Activated naive CD8-positive, alpha-beta T cell (primary cell): ENCODE measurements around the gene RNPC3.

ENCODE experiments used
- H3K27ac Mint-ChIP-seq: one replicate; pipeline ENCODE4 v1.8.0; 2021; ENCODE audit warnings: mixed read lengths
- H3K27me3 Mint-ChIP-seq: one replicate; pipeline ENCODE4 v1.8.0; 2021; ENCODE audit warnings: mixed read lengths
- H3K36me3 Mint-ChIP-seq: one replicate; pipeline ENCODE4 v1.8.0; 2021; ENCODE audit warnings: mixed read lengths
- H3K4me1 Mint-ChIP-seq: one replicate; pipeline ENCODE4 v1.8.0; 2021; ENCODE audit warnings: low read depth, mixed read lengths
- H3K4me3 Mint-ChIP-seq: one replicate; pipeline ENCODE4 v1.8.0; 2021; ENCODE audit warnings: mild to moderate bottlenecking, mixed read lengths
- H3K9me3 Mint-ChIP-seq: one replicate; pipeline ENCODE4 v1.8.0; 2021; ENCODE audit warnings: low read depth, mixed read lengths

RNPC3 gene, protein sequence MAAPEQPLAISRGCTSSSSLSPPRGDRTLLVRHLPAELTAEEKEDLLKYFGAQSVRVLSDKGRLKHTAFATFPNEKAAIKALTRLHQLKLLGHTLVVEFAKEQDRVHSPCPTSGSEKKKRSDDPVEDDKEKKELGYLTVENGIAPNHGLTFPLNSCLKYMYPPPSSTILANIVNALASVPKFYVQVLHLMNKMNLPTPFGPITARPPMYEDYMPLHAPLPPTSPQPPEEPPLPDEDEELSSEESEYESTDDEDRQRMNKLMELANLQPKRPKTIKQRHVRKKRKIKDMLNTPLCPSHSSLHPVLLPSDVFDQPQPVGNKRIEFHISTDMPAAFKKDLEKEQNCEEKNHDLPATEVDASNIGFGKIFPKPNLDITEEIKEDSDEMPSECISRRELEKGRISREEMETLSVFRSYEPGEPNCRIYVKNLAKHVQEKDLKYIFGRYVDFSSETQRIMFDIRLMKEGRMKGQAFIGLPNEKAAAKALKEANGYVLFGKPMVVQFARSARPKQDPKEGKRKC

DNA sequence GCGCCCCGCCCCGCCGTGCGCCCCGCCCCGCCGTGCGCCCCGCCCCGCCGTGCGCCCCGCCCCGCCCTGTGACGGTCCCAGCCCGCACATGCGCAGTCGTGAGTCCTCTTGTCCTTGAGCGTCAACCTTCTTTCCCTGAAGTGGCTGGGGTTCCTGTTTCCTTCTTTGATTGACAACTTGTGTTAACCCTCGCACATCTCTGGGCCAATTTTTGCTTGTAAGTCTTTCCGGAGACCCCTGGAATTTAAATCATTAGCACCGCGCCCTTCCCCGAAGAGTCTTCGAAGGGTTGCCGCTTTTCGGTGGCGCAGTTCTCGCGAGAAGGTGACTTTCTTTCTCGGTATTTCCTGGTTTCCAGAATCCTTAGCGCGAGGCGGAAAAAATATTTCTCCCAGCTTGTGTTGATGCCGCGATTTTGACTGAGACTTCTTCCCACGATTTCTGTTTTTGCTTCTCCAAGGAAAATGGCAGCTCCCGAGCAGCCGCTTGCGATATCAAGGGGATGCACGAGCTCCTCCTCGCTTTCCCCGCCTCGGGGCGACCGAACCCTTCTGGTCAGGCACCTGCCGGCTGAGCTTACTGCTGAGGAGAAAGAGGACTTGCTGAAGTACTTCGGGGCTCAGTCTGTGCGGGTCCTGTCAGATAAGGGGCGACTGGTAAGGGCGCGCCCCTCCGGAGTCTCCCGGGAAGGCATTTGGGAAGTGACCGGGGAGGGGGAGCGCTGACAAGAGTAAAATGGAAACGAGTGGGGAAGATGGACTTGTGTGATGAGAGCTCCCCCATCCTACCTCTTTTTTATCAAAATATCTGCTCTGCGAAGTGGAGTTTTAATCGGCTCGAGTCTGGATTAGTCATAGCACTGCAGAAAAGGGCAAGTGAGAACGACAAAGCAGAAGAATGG is at the start of gene RNPC3:
TSS of gene RNPC3 (plus strand) at position 93 of the 901 bp plus-strand sequence. CDS start at position 465, 372 bp downstream.
- Mint-ChIP-seq H3K27me3 (no peaks in the 10 kb centered on the region), H3K27ac (peak within 1 kb of the TSS; percentile 99), H3K9me3 (no peaks in the 10 kb centered on the region), H3K4me1 (peaks cover 59% of the 10 kb centered on the region), H3K36me3 (peaks cover 23% of the 10 kb centered on the region), H3K4me3 (peak within 1 kb of the TSS; percentile 99)

GRCh38 chr1:103477101-103477500 is 48.4 kb upstream of the RNPC3 start:
- no peaks in the 10 kb centered on the region for H3K9me3 Mint-ChIP-seq
- peaks cover 5% of the 10 kb centered on the region for H3K27me3 Mint-ChIP-seq
- H3K27ac Mint-ChIP-seq: no peak overlapping the region
- H3K4me3 Mint-ChIP-seq: no peak overlapping the region
- no peaks in the 10 kb centered on the region for H3K36me3 Mint-ChIP-seq
- H3K4me1 Mint-ChIP-seq: no peaks in the 10 kb centered on the region

- Mint-ChIP-seq H3K4me3 (no peak overlapping the region), H3K36me3 (no peaks in the 10 kb centered on the region), H3K9me3 (peaks cover 3% of the 10 kb centered on the region), H3K4me1 (no peaks in the 10 kb centered on the region), H3K27me3 (peaks cover 8% of the 10 kb centered on the region), H3K27ac (no peak overlapping the region)
Measured at GRCh38 chr1:103489935-103490334, 35.6 kb upstream of the RNPC3 start.

GRCh38 chr1:103492003-103492625 is 33.4 kb upstream of the RNPC3 start:
- Mint-ChIP-seq H3K27me3 (peaks cover 12% of the 10 kb centered on the region), H3K27ac (no peak overlapping the region), H3K4me1 (no peaks in the 10 kb centered on the region), H3K36me3 (no peaks in the 10 kb centered on the region), H3K4me3 (no peak overlapping the region), H3K9me3 (peaks cover 3% of the 10 kb centered on the region)

GRCh38 chr1:103496014-103496635 is 29.4 kb upstream of the RNPC3 start:
- no peak overlapping the region for H3K27ac Mint-ChIP-seq
- no peaks in the 10 kb centered on the region for H3K36me3 Mint-ChIP-seq
- H3K27me3 Mint-ChIP-seq: peaks cover 9% of the 10 kb centered on the region
- no peak overlapping the region for H3K4me3 Mint-ChIP-seq
- H3K9me3 Mint-ChIP-seq: no peaks in the 10 kb centered on the region
- no peaks in the 10 kb centered on the region for H3K4me1 Mint-ChIP-seq

- H3K4me3 Mint-ChIP-seq: no peak overlapping the region
- H3K27ac Mint-ChIP-seq: no peak overlapping the region
- no peaks in the 10 kb centered on the region for H3K9me3 Mint-ChIP-seq
- no peaks in the 10 kb centered on the region for H3K4me1 Mint-ChIP-seq
- H3K36me3 Mint-ChIP-seq: no peaks in the 10 kb centered on the region
- H3K27me3 Mint-ChIP-seq: peaks cover 11% of the 10 kb centered on the region
Measured at GRCh38 chr1:103497404-103497803, 28.1 kb upstream of the RNPC3 start.

DNA sequence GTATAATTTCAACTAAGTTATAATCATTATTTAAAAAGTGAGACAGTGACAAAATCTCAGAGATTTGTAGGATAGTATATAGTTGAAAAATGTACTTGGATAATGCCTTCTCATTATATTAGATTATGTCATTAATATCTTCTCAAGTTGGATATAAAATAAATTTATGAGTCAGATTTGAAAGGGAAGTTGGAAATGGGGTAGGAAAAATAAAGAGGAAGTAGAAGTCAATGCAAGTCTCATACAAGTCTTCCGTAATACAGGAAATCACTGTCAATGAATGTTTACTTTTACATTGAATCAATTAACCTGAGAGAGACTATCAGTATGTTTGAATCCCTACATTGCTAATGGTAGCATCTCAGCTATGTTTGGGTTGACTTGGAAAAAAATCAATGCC is 16.2 kb upstream of the RNPC3 start:
- H3K4me1 Mint-ChIP-seq: no peaks in the 10 kb centered on the region
- H3K36me3 Mint-ChIP-seq: peaks cover 20% of the 10 kb centered on the region

GRCh38 chr1:103513711-103514110 is 11.8 kb upstream of the RNPC3 start:
- Mint-ChIP-seq H3K9me3 (peaks cover 5% of the 10 kb centered on the region), H3K27ac (no peak overlapping the region), H3K4me1 (peaks cover 27% of the 10 kb centered on the region), H3K27me3 (no peaks in the 10 kb centered on the region), H3K4me3 (no peak overlapping the region), H3K36me3 (peaks cover 20% of the 10 kb centered on the region)

More for the DNA sequence above, 16.2 kb upstream of the RNPC3 start:
- Mint-ChIP-seq H3K27ac (no peak overlapping the region), H3K27me3 (no peaks in the 10 kb centered on the region), H3K9me3 (peaks cover 5% of the 10 kb centered on the region), H3K4me3 (no peak overlapping the region)

- H3K4me1 Mint-ChIP-seq: peaks cover 27% of the 10 kb centered on the region
- peaks cover 5% of the 10 kb centered on the region for H3K9me3 Mint-ChIP-seq
- peak overlapping the region; percentile 21 for H3K4me3 Mint-ChIP-seq
- H3K36me3 Mint-ChIP-seq: peaks cover 20% of the 10 kb centered on the region
- peak overlapping the region; percentile 96 for H3K27ac Mint-ChIP-seq
- no peaks in the 10 kb centered on the region for H3K27me3 Mint-ChIP-seq
Measured at GRCh38 chr1:103514920-103515503, 10.5 kb upstream of the RNPC3 start.

GRCh38 chr1:103516283-103516682 is 9.2 kb upstream of the RNPC3 start:
- Mint-ChIP-seq H3K27me3 (no peaks in the 10 kb centered on the region), H3K36me3 (peaks cover 8% of the 10 kb centered on the region), H3K4me1 (peaks cover 27% of the 10 kb centered on the region), H3K27ac (peak overlapping the region; percentile 96), H3K4me3 (peak overlapping the region; percentile 50), H3K9me3 (peaks cover 5% of the 10 kb centered on the region)

- Mint-ChIP-seq H3K36me3 (peaks cover 4% of the 10 kb centered on the region), H3K27ac (peak overlapping the region; percentile 96), H3K27me3 (no peaks in the 10 kb centered on the region), H3K4me1 (peaks cover 27% of the 10 kb centered on the region), H3K9me3 (peaks cover under 1% of the 10 kb centered on the region), H3K4me3 (peak overlapping the region; percentile 11)
Measured at GRCh38 chr1:103516693-103517092, 8.8 kb upstream of the RNPC3 start.

DNA sequence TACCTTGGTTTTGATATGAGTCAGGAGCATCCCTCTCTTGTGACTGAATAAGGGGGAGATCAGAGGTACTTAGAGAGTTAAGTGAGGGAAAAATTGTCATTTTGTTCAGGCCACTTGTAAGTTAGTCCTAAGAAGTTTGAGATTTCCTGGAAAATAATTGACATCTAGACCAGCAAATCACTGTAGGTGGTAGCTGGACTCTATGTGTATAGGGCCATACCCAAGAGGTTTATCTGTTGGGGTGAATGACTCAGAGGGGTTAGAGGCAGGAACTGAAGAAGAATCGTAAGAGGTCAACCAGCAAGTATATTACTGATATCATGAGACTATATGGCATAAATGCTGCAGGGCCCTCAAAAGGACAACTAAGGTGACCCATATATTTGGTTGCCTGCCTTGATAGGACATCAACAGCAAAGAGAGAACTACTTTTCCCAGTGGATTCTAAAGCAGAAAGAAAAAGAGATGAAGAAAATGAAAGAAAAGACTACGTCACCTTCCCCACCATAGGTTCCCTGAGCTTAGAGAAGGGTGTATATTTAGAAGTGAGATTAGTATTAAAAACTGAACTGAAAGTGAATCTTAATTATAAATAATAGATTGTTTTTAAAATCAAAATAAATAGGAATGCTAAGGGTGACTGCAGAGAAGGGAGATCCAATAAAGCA is 8.0 kb upstream of the RNPC3 start:
- Mint-ChIP-seq H3K27me3 (no peaks in the 10 kb centered on the region), H3K36me3 (no peaks in the 10 kb centered on the region), H3K27ac (peak overlapping the region; percentile 96), H3K4me1 (peaks cover 27% of the 10 kb centered on the region), H3K4me3 (peak overlapping the region; percentile 38), H3K9me3 (no peaks in the 10 kb centered on the region)

GRCh38 chr1:103520822-103521221 is 4.7 kb upstream of the RNPC3 start:
- peaks cover 31% of the 10 kb centered on the region for H3K4me1 Mint-ChIP-seq
- no peak overlapping the region for H3K27ac Mint-ChIP-seq
- H3K4me3 Mint-ChIP-seq: no peak overlapping the region
- H3K36me3 Mint-ChIP-seq: no peaks in the 10 kb centered on the region
- H3K9me3 Mint-ChIP-seq: no peaks in the 10 kb centered on the region
- H3K27me3 Mint-ChIP-seq: no peaks in the 10 kb centered on the region
